Kidney (tissue), 14 donors: ENCODE data around the gene MED13L. TPM values are rescaled to one million over a fixed set of nuclear protein-coding genes. Genes with fewer than 3 reads are reported as not detected.

Experiments
- DNase-seq, 5 donors: peaks; one replicate each; pipeline ENCODE4 v3.0.0-alpha.2; 2013 to 2020
- FAIRE-seq: peaks from 2 replicates; lab custom pipeline; 2012; peaks lifted over from hg19 to GRCh38; lab: Jason Lieb, UNC
- H3K27ac ChIP-seq, 2 donors: one replicate each; pipeline ENCODE4 v1.7.0; 2013; ENCODE audit warnings: low read depth in 2 of 2, low read length in 2 of 2, inconsistent platforms in 1 of 2
- H3K27me3 ChIP-seq: one replicate; pipeline ENCODE4 v1.7.1; 2013; ENCODE audit warnings: low read length, inconsistent platforms; ENCODE audit not compliant: control insufficient read depth, insufficient read depth
- H3K36me3 ChIP-seq, 3 donors: one replicate each; pipeline versions ENCODE4 v1.7.0 to v1.7.1; 2013; ENCODE audit warnings: low read length in 3 of 3, control low read depth in 1 of 3, inconsistent platforms in 1 of 3; ENCODE audit not compliant: insufficient read depth in 3 of 3, control insufficient read depth in 2 of 3
- H3K4me1 ChIP-seq, 3 donors: one replicate each; pipeline versions ENCODE4 v1.7.0 to v1.7.1; 2013; ENCODE audit warnings: low read length in 3 of 3, inconsistent platforms in 1 of 3, low read depth in 1 of 3; ENCODE audit not compliant: control insufficient read depth in 2 of 3, insufficient read depth in 2 of 3
- H3K4me3 ChIP-seq, 3 donors: one replicate each; pipeline versions ENCODE4 v1.7.0 to v1.8.1; 2013; ENCODE audit warnings: low read length in 3 of 3, control low read depth in 1 of 3, inconsistent platforms in 1 of 3
- H3K9ac ChIP-seq, 3 donors: one replicate each; pipeline versions ENCODE4 v1.7.0 to v1.7.1; 2013; ENCODE audit warnings: low read length in 3 of 3, control low read depth in 1 of 3, inconsistent platforms in 1 of 3
- H3K9me3 ChIP-seq, 3 donors: one replicate each; pipeline versions ENCODE4 v1.7.0 to v1.7.1; 2013; ENCODE audit warnings: low read length in 3 of 3, control low read depth in 1 of 3, inconsistent platforms in 1 of 3; ENCODE audit not compliant: control insufficient read depth in 2 of 3, insufficient read depth in 1 of 3
- CTCF ChIP-seq: IDR thresholded peaks from 3 replicates; pipeline ENCODE4 v1.5.1; 2012; ENCODE audit warnings: mild to moderate bottlenecking, moderate library complexity, borderline replicate concordance; ENCODE audit not compliant: insufficient read depth; ENCODE audit errors: extremely low read depth
- intact Hi-C: fragments of 100-400 bp; cut with DNase I; formaldehyde crosslinking; loops from one replicate; pipeline ENCODE4 v1.11.1; 2022
- polyA plus RNA-seq: library from polyadenylated mRNA; stranded (reverse); fragments of 350-450 nt; fragmentation: Illumina TruSeq; extraction: RNeasy Lipid Tissue Mini Kit (QIAGEN cat#74804); gene quantifications from one replicate; pipeline ENCODE4 v1.2.3, GENCODE V29; 2014; ENCODE audit warnings: low read depth, low replicate concordance; ENCODE audit not compliant: insufficient read depth
- total RNA-seq: library from RNA; stranded (reverse); fragmentation: NEBNext Ultra II Directional; extraction: Animal tissue kit (Norgen Biotek cat#: 25700); gene quantifications from one replicate; pipeline ENCODE4 v1.2.1, GENCODE V29; 2021
- donor health status: control.
- donor health status: control.
- donor health status: control.
- donor health status: control.
- donor health status: control.
- donor health status: DM: yes; HTN: yes; CAD: no.
- donor health status: Normal renal cell carcinoma (clear cell type).

MED13L gene
- total and polyA plus RNA-seq, 2 donors from 2014 or later, result 7.1 to 153 TPM

GRCh38 chr12:116308647-116309046 lies 31.2 kb upstream of the MED13L start:
- DNase-seq (peak in 1 of 5 donors; percentile 18), FAIRE-seq (no peak)
- H3K9ac ChIP-seq, result no peak overlapping the region
- no peaks in the 10 kb centered on the region for H3K27me3 ChIP-seq
- H3K4me3 ChIP-seq, result no peak overlapping the region
- no peaks in the 10 kb centered on the region for H3K36me3 ChIP-seq
- no peaks in the 10 kb centered on the region for H3K9me3 ChIP-seq
- no peak for TF ChIP-seq CTCF
- intact Hi-C loops, result no loop called here
- no peak overlapping the region for H3K27ac ChIP-seq
- H3K4me1 ChIP-seq, result no peaks in the 10 kb centered on the region

GRCh38 chr12:116306968-116307367 lies 29.5 kb upstream of the MED13L start:
- DNase-seq (no peak), FAIRE-seq (no peak)
- intact Hi-C loops, result no loop called here
- no peak for TF ChIP-seq CTCF
- Histone ChIP-seq H3K4me1 (no peaks in the 10 kb centered on the region), H3K27me3 (no peaks in the 10 kb centered on the region), H3K36me3 (no peaks in the 10 kb centered on the region), H3K4me3 (no peak overlapping the region), H3K27ac (no peak overlapping the region), H3K9ac (no peak overlapping the region), H3K9me3 (no peaks in the 10 kb centered on the region)

- H3K9me3 ChIP-seq, result no peaks in the 10 kb centered on the region
- H3K9ac ChIP-seq, result no peak overlapping the region
- no peaks in the 10 kb centered on the region for H3K4me1 ChIP-seq
- TF ChIP-seq CTCF, result no peak
- H3K4me3 ChIP-seq, result no peak overlapping the region
- intact Hi-C loops, result no loop called here
- H3K27ac ChIP-seq, result no peak overlapping the region
- no peaks in the 10 kb centered on the region for H3K36me3 ChIP-seq
- DNase-seq, result peak in 1 of 5 donors; percentile 50
- no peak for FAIRE-seq
- H3K27me3 ChIP-seq, result no peaks in the 10 kb centered on the region
These were observed 29.0 kb upstream of the MED13L start for GRCh38 chr12:116306506-116306905.

GRCh38 chr12:116304621-116305020 lies 27.1 kb upstream of the MED13L start:
- TF ChIP-seq CTCF, result no peak
- H3K27me3 ChIP-seq, result no peaks in the 10 kb centered on the region
- H3K27ac ChIP-seq, result no peak overlapping the region
- no peaks in the 10 kb centered on the region for H3K4me1 ChIP-seq
- no peaks in the 10 kb centered on the region for H3K36me3 ChIP-seq
- no peak overlapping the region for H3K9ac ChIP-seq
- intact Hi-C loops, result no loop called here
- no peak overlapping the region for H3K4me3 ChIP-seq
- FAIRE-seq (no peak), DNase-seq (no peak)
- no peaks in the 10 kb centered on the region for H3K9me3 ChIP-seq
